HL-60/S4 treated with retinoic acid at 250 ng/mL for 4 days and 3 days (cell line): Measurements from ENCODE around the gene PLB1.

Experiments used
- in situ Hi-C: fragments of 300-500 bp; cut with MboI; formaldehyde crosslinking; loops from 2 replicates; pipeline ENCODE4 v1.7.0; 2022; ENCODE audit warnings: low sequenced_read_pairs

The PLB1 gene

DNA sequence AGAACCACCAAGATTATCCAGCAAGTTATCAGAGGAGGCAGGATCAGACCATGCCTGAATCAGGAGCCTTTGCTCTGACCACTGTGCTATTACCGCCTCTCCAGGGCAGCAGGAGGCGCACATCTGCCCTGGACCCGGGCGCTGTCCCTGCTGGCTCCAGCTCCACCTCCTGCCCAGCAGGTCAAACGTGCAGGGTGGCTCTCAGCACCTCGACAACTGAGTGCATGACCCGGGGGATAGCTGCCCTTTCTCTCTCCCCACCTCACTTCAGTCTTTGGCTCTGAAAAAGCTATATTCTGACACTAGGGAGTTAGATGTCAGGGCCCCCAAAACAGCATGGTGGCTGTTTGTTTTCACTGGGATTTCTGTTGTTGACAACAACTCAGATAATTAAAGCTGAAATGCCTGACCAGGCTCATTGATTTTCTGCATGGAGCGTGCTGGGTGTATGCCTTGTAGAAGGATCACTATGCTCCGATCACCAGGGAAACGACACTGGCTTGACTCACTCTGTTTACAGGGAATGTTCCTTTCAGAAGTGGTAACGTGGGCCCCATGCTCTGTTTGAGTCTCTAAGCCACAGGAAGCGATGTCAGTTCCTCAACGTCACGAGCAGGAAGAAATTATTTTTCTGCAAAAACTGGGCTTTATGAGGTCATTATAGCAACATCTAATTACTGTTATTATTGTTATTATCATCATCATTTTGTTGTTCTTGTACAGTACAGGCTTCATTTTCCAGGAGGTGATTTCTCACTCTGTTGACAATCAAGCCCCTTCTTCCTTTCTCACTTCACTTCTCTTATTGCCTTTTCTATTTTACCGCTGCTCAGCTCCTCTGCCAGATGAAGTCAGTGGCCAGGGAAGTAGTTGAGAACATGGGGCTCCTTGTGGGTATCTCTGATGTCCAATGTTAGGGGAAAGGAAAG, 125.6 kb downstream of the PLB1 start:
- in situ Hi-C loops: no loop called here

DNA sequence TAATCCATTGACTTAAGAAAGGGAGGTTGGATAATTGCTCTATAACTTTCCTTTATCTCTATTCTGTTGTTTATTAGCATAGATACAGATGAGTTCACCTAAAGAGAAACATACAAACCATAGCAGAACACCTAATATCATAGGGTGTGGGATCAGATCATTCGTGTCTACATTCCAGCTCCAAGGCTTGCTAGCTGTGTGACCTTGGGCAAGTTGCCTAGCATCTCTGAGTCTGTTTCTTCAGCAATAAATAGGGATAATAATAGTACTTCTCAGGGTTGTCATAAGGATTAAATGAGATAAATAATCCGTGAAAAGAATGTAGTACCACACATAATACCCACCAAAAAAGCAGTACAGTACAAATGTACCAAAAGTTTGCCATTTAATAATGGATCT, 126.2 kb downstream of the PLB1 start:
- in situ Hi-C loops: no loop called here

DNA sequence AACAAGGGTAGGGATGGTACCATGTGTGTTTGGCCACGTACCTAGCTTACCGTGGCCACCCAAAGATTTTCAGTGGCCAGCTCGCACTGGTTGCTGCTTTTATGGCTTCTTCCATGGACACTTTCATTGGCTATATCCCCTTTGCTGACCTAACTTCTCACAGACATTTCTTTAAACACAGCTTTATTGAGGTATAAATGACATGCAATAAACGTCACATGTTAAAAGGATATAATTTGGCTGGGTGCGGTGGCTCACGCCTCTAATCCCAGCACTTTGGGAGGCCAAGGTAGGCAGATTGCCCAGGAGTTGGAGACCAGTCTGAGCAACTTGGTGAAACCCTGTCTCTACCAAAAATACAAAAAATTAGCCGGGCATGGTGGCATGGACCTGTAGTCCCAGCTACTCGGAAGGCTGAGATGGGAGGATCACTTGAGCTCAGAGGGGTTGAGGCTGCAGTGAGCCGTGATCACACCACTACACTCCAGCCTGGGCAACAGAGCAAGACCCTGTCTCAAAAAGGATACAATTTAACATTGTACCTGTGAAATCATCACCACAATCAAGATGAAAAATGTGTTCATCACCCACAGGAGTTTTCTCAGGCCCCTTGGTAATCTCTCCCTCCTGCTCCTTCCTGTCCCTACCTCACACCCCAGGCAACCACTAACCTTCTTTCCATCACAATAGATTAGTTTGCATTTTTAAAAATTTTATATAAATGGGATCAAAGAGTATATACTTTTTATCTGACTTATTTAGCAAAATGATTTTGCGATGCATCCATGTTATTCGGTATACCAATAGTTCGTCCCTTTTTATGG, 127.9 kb downstream of the PLB1 start:
- in situ Hi-C loops: no loop called here

GRCh38 chr2:28624436-28624792, 128.6 kb downstream of the PLB1 start:
- in situ Hi-C loops: no loop called here

GRCh38 chr2:28624793-28625701, 129.2 kb downstream of the PLB1 start:
- in situ Hi-C loops: no loop called here

GRCh38 chr2:28626376-28626775, 130.5 kb downstream of the PLB1 start:
- in situ Hi-C loops: no loop called here

GRCh38 chr2:28626891-28627421, 131.1 kb downstream of the PLB1 start:
- in situ Hi-C loops: no loop called here

DNA sequence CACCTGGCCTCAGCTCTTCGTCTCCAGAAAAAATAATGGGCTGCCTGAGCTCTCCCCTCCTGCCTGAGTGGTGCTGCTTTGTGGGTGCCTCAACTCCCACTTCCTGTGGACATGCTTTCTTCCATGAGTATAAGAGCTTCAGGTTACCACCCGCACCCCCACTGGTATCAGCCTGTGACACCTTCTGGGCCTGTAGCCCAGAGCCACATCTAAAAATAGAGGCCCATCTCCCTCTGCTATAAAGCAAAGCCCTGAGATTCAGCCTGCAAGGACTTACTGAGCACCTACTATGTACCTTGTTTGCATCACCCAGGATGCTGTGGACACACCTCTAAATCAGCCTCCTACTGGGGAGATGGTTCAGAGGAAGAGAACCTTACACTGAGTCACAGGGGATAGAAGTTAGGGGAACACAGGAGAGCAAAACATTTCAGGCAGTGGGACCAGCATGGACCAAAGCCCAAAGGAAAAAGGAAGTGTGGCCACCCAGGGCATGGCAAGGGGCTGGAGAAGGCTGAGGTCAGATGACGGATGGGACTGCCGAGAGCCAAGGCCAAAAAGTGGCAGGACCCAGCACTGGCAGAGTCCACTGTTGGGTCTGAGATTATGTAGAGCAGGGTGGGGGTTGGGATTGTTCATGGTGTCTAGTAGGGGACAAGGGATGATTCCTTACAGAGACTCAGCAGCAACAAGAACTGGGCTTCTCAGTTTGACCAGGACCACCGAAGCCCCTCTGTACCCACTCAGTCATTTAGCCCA, 132.0 kb downstream of the PLB1 start:
- in situ Hi-C loops: no loop called here

- in situ Hi-C loops: no loop called here
Measured at GRCh38 chr2:28628506-28628905, 132.6 kb downstream of the PLB1 start.

GRCh38 chr2:28628987-28629386, 133.1 kb downstream of the PLB1 start:
- in situ Hi-C loops: no loop called here

DNA sequence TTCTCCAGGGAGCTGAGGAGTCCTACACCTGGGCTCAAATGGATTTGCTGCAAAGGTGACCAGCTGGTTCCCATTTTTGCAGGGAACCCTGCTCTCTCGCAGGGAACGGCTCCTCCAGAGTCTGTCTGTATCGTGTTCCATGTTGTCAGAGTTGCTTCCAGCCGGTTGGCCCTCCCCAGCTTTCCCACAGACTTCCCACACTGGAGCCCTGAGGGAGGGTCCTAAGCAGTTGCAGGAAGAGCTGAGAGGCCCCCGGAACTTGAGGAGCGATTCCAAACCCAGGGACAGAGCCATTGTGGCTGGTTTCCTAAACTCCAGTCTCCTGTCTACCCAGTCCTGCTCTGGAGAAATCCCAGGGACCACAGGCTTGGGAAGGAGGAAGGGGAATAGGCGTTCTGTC, 134.1 kb downstream of the PLB1 start:
- in situ Hi-C loops: no loop called here

DNA sequence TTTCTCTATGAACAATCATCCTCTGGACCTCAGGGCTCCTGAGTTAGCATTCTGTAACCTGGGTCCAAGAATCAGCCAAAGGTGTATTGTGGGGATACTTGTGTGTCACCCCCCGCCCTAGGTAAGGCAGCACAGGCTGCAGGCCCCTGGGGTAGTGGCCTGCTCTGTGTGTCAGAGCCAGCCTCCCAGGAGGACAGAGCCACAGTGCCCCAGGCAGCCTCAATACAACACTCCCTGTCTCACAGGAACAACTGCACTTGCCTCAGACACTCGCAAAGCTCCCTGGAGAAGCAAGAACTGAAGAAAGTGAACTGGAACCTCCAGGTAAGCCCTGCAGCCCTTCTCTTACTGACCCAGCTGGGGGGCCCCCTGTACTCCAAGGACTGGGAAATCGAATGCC, 134.5 kb downstream of the PLB1 start:
- in situ Hi-C loops: no loop called here

GRCh38 chr2:28631514-28632206, 135.8 kb downstream of the PLB1 start:
- in situ Hi-C loops: no loop called here

- in situ Hi-C loops: no loop called here
Measured at GRCh38 chr2:28632791-28633190, 136.9 kb downstream of the PLB1 start.

- in situ Hi-C loops: no loop called here
Measured at GRCh38 chr2:28633204-28633603, 137.3 kb downstream of the PLB1 start.

- in situ Hi-C loops: no loop called here
Measured at GRCh38 chr2:28633746-28634145, 137.9 kb downstream of the PLB1 start.

DNA sequence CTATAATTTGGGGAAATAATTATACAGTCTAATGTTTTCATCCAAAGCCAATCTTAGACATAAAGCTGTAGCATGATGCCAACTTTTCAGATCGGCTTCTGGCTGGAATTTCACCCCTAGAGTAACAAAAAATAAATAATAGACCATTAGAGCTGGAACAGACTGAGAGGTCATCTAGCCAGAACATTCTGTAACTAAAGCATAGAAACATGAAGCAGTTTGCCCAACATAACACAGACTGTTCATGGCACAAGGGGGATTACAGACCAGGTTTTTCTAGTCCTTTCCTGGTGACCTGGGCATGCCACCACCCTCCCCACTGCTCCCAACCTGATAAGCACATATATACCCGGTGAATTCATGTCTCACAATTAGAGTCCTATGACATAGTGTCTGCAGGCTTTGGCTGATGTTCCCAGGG, 139.3 kb downstream of the PLB1 start:
- in situ Hi-C loops: no loop called here

- in situ Hi-C loops: no loop called here
Measured at GRCh38 chr2:28636491-28636890, 140.6 kb downstream of the PLB1 start.
